GM12878 (cell line): ENCODE data around the gene TTC29. TPM values are rescaled to one million over a fixed set of nuclear protein-coding genes. Genes with fewer than 3 reads are reported as not detected.

Experiments
- ATAC-seq: fragments of 200-7000 bp; cut with Tn5 transposase; 3 replicates; pipeline ENCODE4 v1.9.1; 2020; ENCODE audit warnings: mild to moderate bottlenecking, moderate library complexity
- BruUV-seq: library from RNA; stranded (reverse); fragments of 400-500 nt; replicated peaks from 2 replicates; lab custom pipeline; 2021; lab: Mats Ljungman, UMichigan
- CTCF ChIA-PET: fragments of 300-600 bp; sonication (Branson Sonifier 250); formaldehyde crosslinking; extraction: SDS; loops from one replicate; lab custom pipeline; 2021; ENCODE audit warnings: inconsistent platforms; lab: Yijun Ruan, JAX
- POLR2A ChIA-PET: fragments of 350-600 bp; formaldehyde crosslinking; extraction: SDS; loops from one replicate; lab custom pipeline; 2021; ENCODE audit warnings: inconsistent platforms; lab: Charles Lee
- RAD21 ChIA-PET: fragments of 300-600 bp; sonication (Branson Sonifier 250); formaldehyde crosslinking; loops from one replicate; lab custom pipeline; 2023; ENCODE audit warnings: antibody characterized with exemption; ENCODE audit not compliant: unreplicated experiment; lab: Charles Lee
- SMC1A ChIA-PET: fragments of 300-600 bp; sonication (Branson Sonifier 250); formaldehyde crosslinking; loops from one replicate; lab custom pipeline; 2023; ENCODE audit not compliant: unreplicated experiment, uncharacterized antibody; lab: Charles Lee
- DNase-seq: peaks from one replicate; pipeline ENCODE4 v3.0.0-alpha.2; 2011; ENCODE audit warnings: low read depth, low spot score
- FAIRE-seq: peaks from 3 replicates; lab custom pipeline; 2011; peaks lifted over from hg19 to GRCh38; lab: Jason Lieb, UNC
- H2AFZ ChIP-seq: 2 replicates; pipeline ENCODE4 v1.6.0; 2011; ENCODE audit warnings: low read depth, low read length, control low read depth; ENCODE audit not compliant: control insufficient read depth
- H3K27ac ChIP-seq: 2 replicates; pipeline ENCODE4 v1.5.1; 2011; ENCODE audit warnings: control low read depth; ENCODE audit not compliant: control insufficient read depth, insufficient read depth
- H3K27me3 ChIP-seq, 2 experiments: replicated peaks in 1 of 2; 2 replicates each; pipeline versions ENCODE4 v1.6.0 to v1.6.1; 2011; ENCODE audit warnings: low read length in 1 of 2; ENCODE audit not compliant: control insufficient read depth in 2 of 2, insufficient read depth in 2 of 2
- H3K36me3 ChIP-seq, 2 experiments: 2 replicates each; pipeline ENCODE4 v1.5.1; 2011; ENCODE audit warnings: low read length in 1 of 2; ENCODE audit not compliant: control insufficient read depth in 2 of 2, insufficient read depth in 2 of 2
- H3K4me1 ChIP-seq: 2 replicates; pipeline ENCODE4 v1.6.1; 2011; ENCODE audit warnings: mild to moderate bottlenecking, low read length, moderate library complexity, mixed read lengths; ENCODE audit not compliant: control insufficient read depth, insufficient read depth
- H3K4me2 ChIP-seq: 2 replicates; pipeline ENCODE4 v1.6.0; 2011; ENCODE audit warnings: control low read depth; ENCODE audit not compliant: control insufficient read depth, insufficient read depth
- H3K4me3 ChIP-seq: fragments of 200-600 bp; sonication (generic); 2 replicates; pipeline ENCODE4 v1.5.1; 2016
- H3K79me2 ChIP-seq: 2 replicates; pipeline ENCODE4 v1.6.0; 2011; ENCODE audit warnings: low read length; ENCODE audit not compliant: control insufficient read depth, insufficient read depth
- H3K9ac ChIP-seq: 2 replicates; pipeline ENCODE4 v1.8.0; 2011; ENCODE audit warnings: low read length, control low read depth, mixed read lengths; ENCODE audit not compliant: control insufficient read depth, insufficient read depth
- H3K9me3 ChIP-seq: replicated peaks from 3 replicates; pipeline ENCODE4 v1.5.1; 2011; ENCODE audit warnings: mild to moderate bottlenecking, low read length; ENCODE audit not compliant: control insufficient read depth, insufficient read depth
- H4K20me1 ChIP-seq: 2 replicates; pipeline ENCODE4 v1.6.0; 2011; ENCODE audit not compliant: control insufficient read depth, insufficient read depth
- E2F4 ChIP-seq: IDR thresholded peaks from 2 replicates; pipeline ENCODE4 v1.6.1; 2012; ENCODE audit warnings: low read depth, low read length, improper control_type of control experiment
- E4F1 ChIP-seq: fragments of 450-650 bp; IDR thresholded peaks from 2 replicates; pipeline ENCODE4 v1.6.1; 2018; ENCODE audit warnings: borderline replicate concordance, mild to moderate bottlenecking; ENCODE audit not compliant: partially characterized antibody
- HDAC2 ChIP-seq: fragments of 200-600 bp; sonication (generic); IDR thresholded peaks from 2 replicates; pipeline ENCODE4 v1.6.1; 2017
- MTA2 ChIP-seq: fragments of 450-650 bp; IDR thresholded peaks from 2 replicates; pipeline ENCODE4 v1.6.1; 2016; ENCODE audit warnings: low read depth, mild to moderate bottlenecking, moderate library complexity
- MYB ChIP-seq: fragments of 150-350 bp; IDR thresholded peaks from 2 replicates; pipeline ENCODE4 v1.6.1; 2014; ENCODE audit warnings: mild to moderate bottlenecking, low read depth, low read length, borderline replicate concordance
- MYC ChIP-seq: IDR thresholded peaks from 2 replicates; pipeline ENCODE4 v1.6.1; 2011; ENCODE audit warnings: mild to moderate bottlenecking, low read length, moderate library complexity, inconsistent platforms; ENCODE audit not compliant: insufficient read depth, insufficient replicate concordance, insufficient read length, severe bottlenecking
- PAX8 ChIP-seq: fragments of 450-650 bp; IDR thresholded peaks from 2 replicates; pipeline ENCODE4 v1.6.1; 2017; ENCODE audit warnings: mild to moderate bottlenecking, moderate library complexity
- PML ChIP-seq: IDR thresholded peaks from 2 replicates; pipeline ENCODE4 v1.6.1; 2012; ENCODE audit warnings: low read length, inconsistent platforms
- POU2F2 ChIP-seq: IDR thresholded peaks from 3 replicates; pipeline ENCODE4 v1.6.1; 2011; ENCODE audit warnings: low read depth, mild to moderate bottlenecking, low read length, borderline replicate concordance
- RELB ChIP-seq: fragments of 450-650 bp; IDR thresholded peaks from 2 replicates; pipeline ENCODE4 v1.6.1; 2017; ENCODE audit warnings: low read depth, mild to moderate bottlenecking, moderate library complexity
- SMAD5 ChIP-seq: IDR thresholded peaks from 2 replicates; pipeline ENCODE4 v1.6.1; 2016; ENCODE audit warnings: antibody characterized with exemption, low read depth
- SP1 ChIP-seq: IDR thresholded peaks from one replicate; pipeline ENCODE4 v1.6.1; 2011; ENCODE audit warnings: low read depth, low read length
- ZBED1 ChIP-seq: IDR thresholded peaks from 2 replicates; pipeline ENCODE4 v1.6.1; 2016; ENCODE audit warnings: borderline replicate concordance
- ZNF217 ChIP-seq: fragments of 450-650 bp; IDR thresholded peaks from 2 replicates; pipeline ENCODE4 v1.6.1; 2017; ENCODE audit warnings: antibody characterized with exemption, mild to moderate bottlenecking
- ZNF274 ChIP-seq: IDR thresholded peaks from one replicate; pipeline ENCODE4 v1.8.0; 2011; ENCODE audit not compliant: insufficient read length, insufficient read depth
- WGBS: methylation state at CpG from one replicate; pipeline ENCODE4 v1.1.6; 2016; ENCODE audit warnings: low lambda C conversion rate; ENCODE audit not compliant: insufficient replicate concordance, insufficient coverage; ENCODE audit errors: missing lambda C conversion rate; 5-methylcytosine and 5-hydroxymethylcytosine counted together
- in situ Hi-C: fragments of 300-500 bp; cut with MboI; formaldehyde crosslinking; loops from 9 replicates; pipeline ENCODE4 v1.14.3; 2018; ENCODE audit warnings: mixed read lengths
- intact Hi-C: fragments of 100-400 bp; cut with micrococcal nuclease; formaldehyde crosslinking; loops from one replicate; pipeline ENCODE4 v1.14.2; 2022; ENCODE audit not compliant: unreplicated experiment
- polyA plus RNA-seq, 11 experiments: library from polyadenylated mRNA; depleted of rRNA in 4 of 11; unstranded in 6 of 11; stranded (reverse) in 5 of 11; fragments of >200 nt; fragmentation: Nextera tagmentation in 4 of 11; fragmentation: Illumina TruSeq in 1 of 11; extraction: Ambion mirVana in 4 of 11; extraction: Trizol in 1 of 11; gene quantifications; 1 replicate in 1 of 11; 2 replicates in 10 of 11; pipeline versions ENCODE4 v1.2.1 to v1.2.3, GENCODE V29; 2011 to 2016; ENCODE audit warnings: inconsistent platforms in 2 of 11, missing spikeins in 2 of 11, low read depth in 1 of 11
- total RNA-seq, 4 experiments: library from RNA; depleted of rRNA in 3 of 4; stranded (reverse); fragments of >200 nt in 3 of 4; fragmentation: Illumina TruSeq in 1 of 4; extraction: Trizol in 1 of 4; gene quantifications; 2 replicates each; pipeline versions ENCODE4 v1.2.1 to v1.2.3, GENCODE V29; 2013 to 2021

TTC29 gene
- total and polyA plus RNA-seq, 10 of the 15 experiments (the other 5 are each of a cell fraction or from before 2014, with no cell fraction given) = not detected

- Histone ChIP-seq H3K4me3 (no peak overlapping the region), H3K36me3 (no peaks in the 10 kb centered on the region), H4K20me1 (no peaks in the 10 kb centered on the region), H3K9ac (no peak overlapping the region), H3K9me3 (no peaks in the 10 kb centered on the region), H3K79me2 (no peaks in the 10 kb centered on the region), H3K4me1 (no peaks in the 10 kb centered on the region), H2AFZ (no peak overlapping the region), H3K27me3 (no peaks in the 10 kb centered on the region; a peak in 1 of 4 replicates), H3K27ac (no peak overlapping the region), H3K4me2 (no peak overlapping the region)
- in situ Hi-C loops (no loop called here), intact Hi-C loops (no loop called here)
- no TSS peak for BruUV-seq
- no peak for FAIRE-seq
- no peak for DNase-seq
- ATAC-seq = no peak
- TF ChIP-seq MYC (no peak), PAX8 (no peak), ZNF274 (no peak)
- CTCF ChIA-PET = no interaction called here
- SMC1A ChIA-PET = no interaction called here
- POLR2A ChIA-PET = no interaction called here
- RAD21 ChIA-PET = no interaction called here
Observed at GRCh38 chr4:146793727-146794126, 151.9 kb downstream of the TTC29 start.

- no TSS peak for BruUV-seq
- ChIA-PET POLR2A (no interaction called here), CTCF (no interaction called here), RAD21 (no interaction called here), SMC1A (no interaction called here)
- intact Hi-C loops (no loop called here), in situ Hi-C loops (no loop called here)
- Histone ChIP-seq H3K9ac (no peak overlapping the region), H3K4me1 (no peaks in the 10 kb centered on the region), H3K4me2 (no peak overlapping the region), H3K79me2 (no peaks in the 10 kb centered on the region), H2AFZ (no peak overlapping the region), H3K27ac (no peak overlapping the region), H3K4me3 (no peak overlapping the region), H4K20me1 (no peaks in the 10 kb centered on the region), H3K36me3 (no peaks in the 10 kb centered on the region), H3K9me3 (no peaks in the 10 kb centered on the region), H3K27me3 (no peaks in the 10 kb centered on the region; a peak in 1 of 4 replicates)
- FAIRE-seq (no peak), DNase-seq (no peak), ATAC-seq (no peak)
- 37% methylated on average over 1 of the region's 1 CpG for WGBS
- TF ChIP-seq MYB (no peak), MYC (no peak), E2F4 (no peak), HDAC2 (no peak), ZNF217 (no peak), MTA2 (no peak), E4F1 (no peak), ZBED1 (no peak), SP1 (no peak), PML (no peak), POU2F2 (no peak), RELB (no peak), SMAD5 (no peak)
Observed at GRCh38 chr4:146791439-146791838, 154.2 kb downstream of the TTC29 start.
